AG10803 (cell line): ENCODE measurements around the gene RNF41.

Source experiments
- DNase-seq: peaks from one replicate; pipeline ENCODE4 v3.0.0; 2010; ENCODE audit warnings: low read depth
- H3K4me3 ChIP-seq: 2 replicates; pipeline ENCODE4 v1.5.1; 2011; ENCODE audit warnings: mild to moderate bottlenecking, low read length, control low read depth
- CTCF ChIP-seq: conservative IDR thresholded peaks from 2 replicates; pipeline ENCODE4 v1.5.1; 2011; ENCODE audit warnings: mild to moderate bottlenecking, low read length, control low read depth, inconsistent platforms

The RNF41 gene

GRCh38 chr12:56161690-56162351, 59.9 kb downstream of the RNF41 start:
- DNase-seq: no peak
- no peak overlapping the region for H3K4me3 ChIP-seq
- TF ChIP-seq CTCF: no peak

GRCh38 chr12:56160894-56161689, 60.6 kb downstream of the RNF41 start:
- DNase-seq: no peak
- no peak for TF ChIP-seq CTCF
- H3K4me3 ChIP-seq: peak overlapping the region; percentile 100

GRCh38 chr12:56160193-56160763, 61.4 kb downstream of the RNF41 start:
- no peak for TF ChIP-seq CTCF
- peak overlapping the region; percentile 100 for H3K4me3 ChIP-seq
- DNase-seq: no peak

- no peak for TF ChIP-seq CTCF
- no peak for DNase-seq
- peak overlapping the region; percentile 100 for H3K4me3 ChIP-seq
Measured at GRCh38 chr12:56159482-56160192, 62.1 kb downstream of the RNF41 start.

- peak; percentile 78 for DNase-seq
- TF ChIP-seq CTCF: no peak
- peak overlapping the region; percentile 100 for H3K4me3 ChIP-seq
Measured at GRCh38 chr12:56158926-56159461, 62.7 kb downstream of the RNF41 start.

GRCh38 chr12:56158029-56158925, 63.4 kb downstream of the RNF41 start, which contains the start of gene MYL6:
Gene MYL6 (plus strand): TSS chr12:56158359. CDS start chr12:56158402, 43 bp downstream.
- TF ChIP-seq CTCF: no peak
- DNase-seq: peak; percentile 98
- peak within 1 kb of the TSS; percentile 100 for H3K4me3 ChIP-seq
